Hepatic stellate cell (primary cell): ENCODE results near the gene EIF2S2.

Experiments used
- DNase-seq: peaks from one replicate; pipeline ENCODE4 v3.0.0; 2011; ENCODE audit warnings: low spot score

Gene EIF2S2

DNA sequence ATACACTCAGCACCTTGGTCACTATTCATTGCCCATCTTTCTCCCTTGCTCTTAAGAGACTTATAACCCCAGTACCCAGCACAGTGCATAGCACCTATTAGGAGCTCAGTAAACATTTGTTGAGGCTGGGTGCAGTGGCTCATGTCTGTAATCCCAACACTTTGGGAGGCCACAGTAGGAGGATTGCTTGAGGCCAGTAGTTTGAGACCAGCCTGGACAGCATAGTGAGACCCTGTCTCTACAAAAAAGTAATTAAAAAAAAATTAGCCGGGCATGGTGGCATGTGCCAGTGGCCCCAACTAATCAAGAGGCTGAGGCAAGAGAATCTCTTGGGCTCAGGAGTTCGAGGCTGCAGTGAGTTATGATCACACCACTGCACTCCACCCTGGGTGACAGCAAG is 8.2 kb upstream of the EIF2S2 start:
- no peak for DNase-seq

DNA sequence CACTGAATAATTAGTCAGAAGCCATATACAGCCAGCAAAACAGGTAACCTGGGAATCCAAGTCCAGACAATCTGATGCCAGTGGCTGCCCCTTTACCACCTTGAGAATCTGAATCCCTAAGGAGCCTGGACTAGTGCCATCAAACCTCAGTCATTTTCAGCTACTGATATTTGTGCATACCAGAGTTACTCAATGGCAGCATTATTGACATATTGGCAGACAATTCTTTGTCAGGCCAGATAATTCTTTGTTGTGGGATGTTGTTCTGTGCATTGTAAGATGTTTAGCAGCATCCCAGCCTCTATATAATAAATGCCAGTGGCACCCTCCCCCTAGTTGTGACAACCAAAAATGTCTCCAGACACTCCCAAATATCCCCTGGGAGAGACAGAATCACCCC is 3.2 kb upstream of the EIF2S2 start:
- DNase-seq, result no peak

DNA sequence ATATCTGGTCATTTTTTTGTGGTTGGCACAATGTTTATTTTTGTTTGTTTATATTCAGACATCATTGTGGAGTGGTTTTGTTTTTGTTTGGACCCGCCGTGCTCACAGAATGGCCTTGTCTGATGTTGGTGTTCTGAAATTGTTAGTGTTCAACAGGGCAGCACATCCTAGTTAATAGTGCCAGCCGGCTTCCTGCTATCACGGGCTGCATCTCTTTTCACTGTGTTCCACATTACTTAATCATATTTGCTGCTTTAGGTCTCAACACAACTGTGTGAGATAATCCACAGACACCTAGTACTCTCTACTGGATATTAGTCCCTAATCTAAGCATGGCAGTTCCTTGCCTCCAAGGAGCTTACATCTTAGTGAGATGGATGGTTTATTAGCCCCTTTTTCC is 2.8 kb upstream of the EIF2S2 start:
- no peak for DNase-seq

DNA sequence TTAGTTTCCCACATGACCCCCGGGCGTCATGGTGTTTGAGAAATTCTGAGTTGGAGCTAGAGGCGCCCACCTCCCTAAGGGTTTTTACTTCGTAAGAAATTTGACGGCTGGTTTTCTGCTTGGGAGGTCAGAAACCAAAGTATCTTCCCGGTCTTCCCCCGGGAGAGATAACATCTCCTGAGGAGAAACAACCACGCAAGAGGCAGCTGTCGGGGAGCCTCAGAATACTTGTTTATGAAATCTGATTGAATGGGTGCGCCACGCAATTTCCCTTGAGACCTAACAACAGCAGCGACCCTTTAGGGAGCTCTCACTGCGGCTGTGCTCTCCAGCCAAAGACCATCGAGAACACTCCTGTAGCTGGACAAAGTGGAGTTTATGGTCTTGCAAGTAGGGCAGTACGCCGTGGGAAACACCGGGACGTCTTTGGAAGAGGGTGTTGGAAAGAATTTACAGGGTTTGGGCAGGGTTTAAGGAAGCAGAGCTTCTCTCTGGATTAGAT is 608 bp upstream of the EIF2S2 start:
- no peak for DNase-seq

DNA sequence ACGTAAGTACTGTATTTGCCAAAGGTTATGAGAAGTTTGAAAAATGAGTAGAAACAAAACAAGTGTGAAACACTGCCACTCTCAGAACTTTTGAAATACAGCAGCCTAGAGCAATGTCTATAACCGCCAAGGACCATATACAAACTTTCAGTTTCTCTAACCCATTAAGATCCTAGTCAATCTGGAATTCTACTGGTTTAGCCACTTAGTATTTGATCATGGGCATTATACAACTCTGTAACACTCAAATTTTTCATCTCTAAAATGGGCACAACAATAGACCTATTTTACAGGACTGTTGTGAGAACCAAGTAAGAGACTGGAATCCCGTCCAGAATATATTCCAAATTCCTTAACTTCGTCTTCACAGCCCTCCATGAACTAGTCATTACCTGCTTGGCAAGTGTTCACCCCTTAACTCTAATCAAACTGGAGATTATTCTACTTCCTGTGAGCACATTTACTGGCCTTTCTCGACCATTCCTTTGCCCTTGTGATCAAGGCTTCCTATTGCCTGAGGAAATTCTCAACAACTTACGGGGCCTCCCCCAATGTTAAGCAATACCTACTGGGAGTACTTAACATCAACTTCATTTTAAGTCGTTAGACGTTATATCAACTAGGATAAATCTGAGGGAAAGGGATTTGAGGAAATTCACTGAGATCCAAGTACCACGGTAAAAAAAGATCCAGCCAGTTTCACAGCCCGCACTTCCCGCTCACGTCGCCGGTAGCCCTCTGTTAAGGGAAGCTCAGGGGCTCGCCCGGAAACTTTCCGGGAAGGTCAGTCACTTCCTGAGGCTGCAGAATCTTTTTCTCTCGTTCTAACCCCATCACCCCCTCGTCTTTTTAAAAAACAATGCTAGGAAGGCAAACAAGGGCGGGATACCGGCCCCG is 1.1 kb downstream of the EIF2S2 start:
- DNase-seq, result peak; percentile 34

DNA sequence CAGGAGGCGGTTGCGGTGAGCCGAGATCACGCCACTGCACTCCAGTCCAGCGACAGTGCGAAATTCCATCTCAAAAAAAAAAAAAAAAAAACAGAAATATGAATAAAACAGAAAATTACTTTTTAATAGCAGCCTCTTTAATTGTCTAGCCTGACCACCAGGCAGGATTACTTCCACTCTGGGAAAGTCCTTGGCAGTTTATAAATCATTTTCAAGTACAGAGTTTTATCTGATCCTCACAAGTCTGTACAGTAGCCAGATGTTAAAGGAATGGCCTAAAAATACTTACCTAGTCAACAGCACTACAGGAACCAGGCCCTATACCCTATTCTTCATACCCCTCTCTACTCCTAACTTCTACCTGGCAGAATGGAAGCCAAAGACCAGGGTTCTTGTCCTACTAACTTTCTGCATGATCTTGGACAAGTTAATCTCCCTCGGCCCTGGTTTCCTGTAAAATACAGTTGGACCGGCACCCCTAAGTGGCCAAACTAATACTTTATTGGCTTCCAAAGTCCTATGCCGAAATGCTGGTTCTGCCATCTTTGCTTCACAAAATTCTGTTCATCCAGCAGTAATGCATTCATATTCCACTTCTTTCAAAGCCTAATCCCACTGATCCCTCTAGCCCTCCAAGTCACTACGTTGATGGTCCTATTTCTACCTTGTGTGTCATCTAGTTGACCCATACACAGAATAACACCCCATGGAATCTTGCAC is 1.9 kb downstream of the EIF2S2 start:
- DNase-seq, result no peak

- no peak for DNase-seq
These were observed 2.6 kb downstream of the EIF2S2 start for GRCh38 chr20:34109442-34109841.

DNA sequence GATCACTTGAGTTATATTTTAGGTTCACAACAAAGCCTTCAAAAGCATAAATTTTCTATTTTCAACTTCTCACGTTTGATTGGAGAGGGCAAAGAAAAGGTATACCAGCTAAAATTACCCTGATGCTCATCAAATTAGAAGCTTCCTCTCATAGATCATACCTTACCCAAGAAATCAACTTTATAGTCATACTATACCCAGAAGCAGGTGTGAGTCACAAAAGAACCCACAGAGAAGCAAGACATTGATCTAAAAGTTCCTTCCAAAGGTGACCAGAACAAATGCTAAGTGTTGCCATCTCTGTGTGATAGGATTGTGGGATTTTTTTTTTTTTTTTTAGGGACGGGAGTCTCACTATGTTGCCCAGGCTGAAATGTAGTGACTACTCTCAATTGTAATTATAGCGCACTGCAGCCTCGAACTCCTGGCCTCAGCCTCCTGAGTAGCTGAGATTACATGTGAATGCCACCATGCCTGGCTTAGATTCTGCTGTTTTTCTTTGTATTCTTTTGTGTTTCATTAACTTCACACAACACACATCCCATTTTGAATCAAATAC is 3.3 kb downstream of the EIF2S2 start:
- no peak for DNase-seq

DNA sequence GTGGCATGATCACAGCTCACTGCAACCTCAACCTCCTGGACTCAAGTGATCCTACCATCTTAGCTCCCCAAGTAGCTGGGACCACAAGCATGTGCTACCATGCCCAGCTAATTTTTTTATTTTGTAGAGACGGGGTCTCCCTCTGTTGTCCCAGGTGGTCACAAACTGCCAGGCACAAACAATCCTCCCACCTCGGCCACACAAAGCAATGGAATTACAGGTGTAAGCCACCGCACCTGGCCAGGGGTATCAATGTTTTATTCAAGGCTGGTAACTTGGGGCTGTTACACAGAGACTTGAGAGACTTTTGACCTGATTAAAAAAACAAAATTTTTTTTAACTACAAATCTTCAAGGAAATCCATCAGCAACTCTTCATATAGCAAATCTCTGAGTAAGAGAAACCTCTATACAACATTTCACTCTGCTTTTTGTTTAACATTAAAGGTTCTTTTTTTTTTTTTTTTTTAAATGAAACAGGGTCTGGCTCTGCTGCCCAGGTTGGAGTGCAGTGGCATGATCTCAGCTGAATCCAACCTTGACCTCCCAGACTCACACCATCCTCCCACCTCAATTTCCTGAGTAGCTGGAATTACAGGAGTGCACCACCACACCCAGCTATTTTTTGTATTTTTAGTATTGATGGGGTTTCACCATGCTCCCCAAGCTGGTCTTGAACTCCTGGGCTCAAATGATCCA is 5.9 kb downstream of the EIF2S2 start:
- DNase-seq, result no peak

- no peak for DNase-seq
These were observed 8.0 kb downstream of the EIF2S2 start for GRCh38 chr20:34104059-34104458.

- no peak for DNase-seq
These were observed 9.7 kb downstream of the EIF2S2 start for GRCh38 chr20:34102342-34102741.

DNA sequence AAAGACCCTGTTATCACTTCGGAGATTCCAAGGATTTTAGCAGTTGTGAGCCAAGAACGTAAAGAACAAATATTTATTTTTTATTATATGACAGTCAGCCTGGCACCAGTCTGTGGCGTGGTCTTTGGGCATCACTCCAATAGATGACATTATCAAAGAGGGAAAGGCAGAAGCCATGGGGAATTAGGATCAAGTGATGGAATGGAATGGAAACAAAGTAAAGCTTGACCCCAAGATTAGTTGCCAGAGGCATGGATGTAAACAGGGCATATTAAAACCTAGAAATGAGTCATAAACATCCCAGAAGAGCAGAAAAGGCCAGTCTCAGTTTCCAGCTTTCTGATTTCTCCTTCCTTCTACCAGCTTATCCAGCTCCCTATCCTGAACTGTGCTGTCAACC is 11.5 kb downstream of the EIF2S2 start:
- no peak for DNase-seq

GRCh38 chr20:34099675-34100074 is 12.4 kb downstream of the EIF2S2 start:
- DNase-seq, result no peak

GRCh38 chr20:34098570-34098969 is 13.5 kb downstream of the EIF2S2 start:
- DNase-seq, result no peak

DNA sequence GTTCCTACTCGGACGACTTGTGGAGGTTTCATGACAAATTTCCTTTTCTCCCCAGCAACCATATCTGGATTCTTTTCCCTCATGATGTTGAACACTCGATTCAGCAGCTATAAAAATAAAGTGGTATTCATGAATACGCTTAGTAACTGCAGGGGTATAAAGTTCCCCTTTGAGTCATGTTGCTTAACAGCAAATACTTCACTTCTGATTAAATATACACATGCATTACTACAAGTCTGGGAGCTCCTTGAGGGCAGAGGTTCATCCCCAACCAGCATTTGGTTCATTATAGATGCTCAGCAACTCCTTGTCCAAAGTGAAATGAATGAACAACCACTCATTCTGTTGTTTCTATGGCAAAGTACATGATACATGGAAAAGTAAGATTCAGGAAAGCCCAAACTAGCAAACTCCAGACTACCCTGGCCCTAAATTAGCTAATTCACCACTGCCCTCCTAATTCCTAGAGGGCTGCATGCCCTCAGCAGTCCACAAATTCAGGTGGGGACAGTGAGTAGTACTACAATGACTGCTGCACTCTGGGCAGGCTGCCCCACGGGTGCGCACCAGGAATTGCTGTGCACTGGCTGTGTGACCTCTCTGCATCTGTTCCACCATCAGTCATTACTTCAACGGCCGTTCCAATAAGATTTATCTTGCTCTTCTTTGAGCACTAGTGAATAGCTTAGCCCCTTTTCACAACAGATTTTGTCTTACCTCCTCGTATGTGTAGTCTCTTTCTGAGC is 15.2 kb downstream of the EIF2S2 start:
- DNase-seq, result no peak

GRCh38 chr20:34095825-34096224 is 16.2 kb downstream of the EIF2S2 start:
- no peak for DNase-seq

DNA sequence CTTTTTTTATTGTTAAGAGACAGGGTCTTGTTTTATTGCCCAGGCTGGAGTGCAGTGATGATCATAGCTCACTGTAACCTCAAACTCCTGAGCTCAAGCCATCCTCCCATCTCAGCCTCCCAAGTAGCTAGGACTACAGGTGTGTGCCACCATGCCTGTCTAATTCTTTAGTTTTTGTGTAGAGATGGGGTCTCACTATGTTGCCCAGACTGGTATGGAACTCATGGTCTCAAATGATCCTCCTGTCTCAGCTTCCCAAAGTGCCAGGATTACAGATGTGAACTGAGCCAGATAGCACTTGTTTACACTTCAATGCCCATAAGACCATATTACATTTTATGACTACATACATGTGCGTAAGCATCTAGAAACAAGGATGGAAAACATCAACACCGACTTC is 18.1 kb downstream of the EIF2S2 start:
- no peak for DNase-seq

- DNase-seq, result no peak
These were observed 20.3 kb downstream of the EIF2S2 start for GRCh38 chr20:34091637-34092200.

DNA sequence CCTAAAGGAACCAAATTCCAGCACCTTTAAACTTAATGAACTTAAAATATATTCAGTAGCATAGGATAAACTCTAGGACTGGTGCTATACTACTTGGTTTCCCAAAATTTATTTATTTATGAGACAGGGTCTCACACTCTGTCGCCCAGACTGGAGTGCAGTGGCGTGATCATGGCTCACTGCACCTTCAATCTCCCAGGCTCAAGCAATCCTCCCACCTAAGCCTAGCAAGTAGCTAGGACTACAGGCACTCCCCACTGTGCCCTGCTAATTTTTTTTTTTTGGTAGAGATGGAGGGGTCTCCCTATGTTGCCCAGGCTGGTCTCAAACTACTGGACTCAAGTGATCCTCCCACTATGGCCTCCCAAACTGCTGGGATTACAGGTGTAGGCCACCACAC is 21.4 kb downstream of the EIF2S2 start:
- DNase-seq, result no peak

DNA sequence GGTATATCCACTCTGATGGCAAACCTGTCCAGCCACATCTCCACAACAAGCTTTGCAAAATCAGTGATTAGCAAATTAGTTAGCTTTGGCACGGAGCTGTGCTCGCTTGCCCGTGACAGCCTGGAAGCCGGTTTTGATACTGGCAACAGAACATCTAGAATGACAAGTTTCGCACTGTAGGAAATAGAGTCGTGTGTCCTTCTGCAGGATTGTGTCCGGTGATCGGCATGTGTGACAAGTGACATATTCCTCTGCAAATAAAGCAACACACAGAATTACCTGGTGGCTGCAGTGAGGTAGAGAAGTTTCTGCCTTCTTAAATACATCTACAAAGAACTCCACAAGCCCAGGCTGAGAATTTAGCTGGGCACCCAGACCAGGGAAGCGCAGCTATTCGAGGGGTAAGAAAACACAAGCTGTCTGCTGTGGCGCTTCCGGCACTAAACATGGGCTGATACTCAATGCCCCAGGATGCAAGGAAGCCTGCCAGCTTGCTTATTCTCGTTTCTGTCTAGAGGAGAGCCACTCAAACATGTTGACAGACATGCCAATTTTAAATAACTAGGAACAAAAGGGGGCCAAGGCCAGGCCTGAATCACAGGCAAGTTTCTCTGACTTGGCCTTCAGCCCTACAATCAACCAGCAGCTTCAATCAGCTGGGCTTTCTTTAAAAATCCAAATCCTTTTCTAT is 22.2 kb downstream of the EIF2S2 start:
- DNase-seq, result no peak

- DNase-seq, result no peak
These were observed 22.9 kb downstream of the EIF2S2 start for GRCh38 chr20:34089175-34089479.
